WI38 (cell line): Measurements from ENCODE around the gene BICDL2.

ENCODE experiments used
- H3K4me3 ChIP-seq: 2 replicates; pipeline ENCODE4 v1.5.1; 2011; ENCODE audit warnings: low read depth, mild to moderate bottlenecking, control low read depth, low read length
- TF ChIP-seq, protein P1 (sequence below): IDR thresholded peaks from 2 replicates; pipeline ENCODE4 v1.5.1; 2012; ENCODE audit warnings: low read depth, mild to moderate bottlenecking, control low read depth, low read length

BICDL2 gene

DNA sequence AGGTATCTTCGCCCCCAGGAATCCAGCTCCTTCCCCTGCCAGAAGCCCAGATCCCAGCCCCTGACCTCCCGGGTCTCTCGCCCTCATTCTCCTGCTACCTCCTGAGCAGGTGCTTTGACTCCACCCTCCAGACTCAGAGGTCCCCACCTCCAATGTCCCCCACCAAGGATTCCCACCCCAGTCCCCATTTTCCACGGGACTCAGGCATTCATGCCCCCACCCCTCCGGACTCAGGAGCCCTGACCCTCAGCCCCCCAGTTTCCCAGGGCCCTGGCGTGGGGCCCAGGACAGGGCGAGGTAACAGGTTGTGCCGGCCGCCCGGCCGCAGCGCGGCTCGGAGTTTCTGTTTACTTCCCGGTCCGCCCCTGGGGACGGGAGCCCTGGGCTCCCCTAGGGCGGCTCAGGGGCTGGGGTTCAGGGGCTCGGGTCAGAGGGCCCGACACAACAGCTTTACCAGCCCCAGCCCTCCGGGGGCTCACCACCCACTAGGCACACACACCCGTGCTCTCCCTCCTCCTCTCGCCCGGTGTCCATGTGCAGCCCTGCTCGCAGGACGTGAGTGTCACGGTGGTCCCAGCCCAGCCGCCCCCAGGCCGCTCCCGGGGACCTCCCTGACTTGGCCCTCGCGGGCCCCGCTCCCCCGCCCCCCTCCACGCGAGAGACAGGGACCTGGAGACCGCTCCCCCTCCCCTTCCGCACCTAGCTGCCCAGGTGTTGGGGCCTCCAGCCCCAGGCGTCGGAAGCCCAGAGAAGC lies 595 bp downstream of the BICDL2 start:
- TF ChIP-seq, protein P1, sequence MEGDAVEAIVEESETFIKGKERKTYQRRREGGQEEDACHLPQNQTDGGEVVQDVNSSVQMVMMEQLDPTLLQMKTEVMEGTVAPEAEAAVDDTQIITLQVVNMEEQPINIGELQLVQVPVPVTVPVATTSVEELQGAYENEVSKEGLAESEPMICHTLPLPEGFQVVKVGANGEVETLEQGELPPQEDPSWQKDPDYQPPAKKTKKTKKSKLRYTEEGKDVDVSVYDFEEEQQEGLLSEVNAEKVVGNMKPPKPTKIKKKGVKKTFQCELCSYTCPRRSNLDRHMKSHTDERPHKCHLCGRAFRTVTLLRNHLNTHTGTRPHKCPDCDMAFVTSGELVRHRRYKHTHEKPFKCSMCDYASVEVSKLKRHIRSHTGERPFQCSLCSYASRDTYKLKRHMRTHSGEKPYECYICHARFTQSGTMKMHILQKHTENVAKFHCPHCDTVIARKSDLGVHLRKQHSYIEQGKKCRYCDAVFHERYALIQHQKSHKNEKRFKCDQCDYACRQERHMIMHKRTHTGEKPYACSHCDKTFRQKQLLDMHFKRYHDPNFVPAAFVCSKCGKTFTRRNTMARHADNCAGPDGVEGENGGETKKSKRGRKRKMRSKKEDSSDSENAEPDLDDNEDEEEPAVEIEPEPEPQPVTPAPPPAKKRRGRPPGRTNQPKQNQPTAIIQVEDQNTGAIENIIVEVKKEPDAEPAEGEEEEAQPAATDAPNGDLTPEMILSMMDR, result no peak

DNA sequence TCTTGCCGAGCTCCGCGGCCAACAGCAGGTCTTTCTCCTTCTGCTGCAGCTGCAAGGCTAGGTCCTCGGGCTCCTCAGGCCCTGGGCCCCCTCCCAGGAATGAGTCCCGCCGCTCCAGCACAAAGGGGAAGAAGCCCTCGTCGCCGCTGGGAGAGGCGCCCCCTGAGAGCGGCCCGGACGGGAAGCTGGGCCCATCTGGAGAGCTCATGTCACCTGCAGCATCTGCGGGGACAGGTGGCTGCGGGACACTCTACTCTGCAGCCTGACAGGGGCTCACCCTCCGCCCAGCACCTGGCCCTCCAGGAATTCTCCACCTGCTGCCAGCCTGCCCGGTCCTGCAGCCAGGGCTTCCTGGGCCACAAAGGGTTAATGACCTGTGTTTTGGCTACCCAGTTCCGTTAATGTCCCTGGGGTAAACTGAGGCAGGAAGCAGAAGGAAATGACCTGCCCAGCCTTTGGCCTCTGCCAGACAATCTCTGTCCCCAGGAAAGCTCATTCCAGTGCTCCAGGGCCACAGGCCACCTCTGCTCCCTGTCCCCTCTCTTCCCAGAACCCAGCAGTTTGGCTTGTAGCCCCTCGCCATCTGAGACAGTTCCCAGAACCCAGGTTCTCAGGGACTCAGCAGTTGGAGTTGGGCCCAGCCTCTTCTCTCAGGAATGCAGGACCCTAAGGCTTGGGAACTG lies 1.3 kb downstream of the BICDL2 start:
- H3K4me3 ChIP-seq, result no peak overlapping the region
- TF ChIP-seq, protein P1, result no peak

More for the DNA sequence above, 595 bp downstream of the BICDL2 start:
- no peak overlapping the region for H3K4me3 ChIP-seq

DNA sequence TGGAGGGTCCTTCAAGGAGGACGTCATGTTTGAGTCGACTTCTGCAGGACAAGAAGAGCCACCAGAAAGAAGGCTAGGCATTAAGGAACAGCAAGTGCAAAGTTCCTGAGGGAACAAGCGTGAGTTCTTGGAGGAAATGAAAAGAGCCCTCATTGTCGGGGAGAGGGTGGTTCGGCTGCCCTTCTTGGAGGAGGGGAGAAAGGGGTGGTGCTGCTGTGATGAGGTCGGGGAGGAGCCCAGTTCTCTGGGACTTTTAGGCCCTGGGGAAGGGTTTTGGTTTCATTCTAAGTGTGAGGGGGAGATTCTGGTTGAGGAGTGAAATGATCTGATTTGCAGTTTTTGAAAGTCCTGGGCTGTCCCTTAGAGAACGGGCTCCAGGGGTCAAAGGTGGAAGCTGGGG lies 4.1 kb downstream of the BICDL2 start:
- TF ChIP-seq, protein P1, result no peak
- no peak overlapping the region for H3K4me3 ChIP-seq

DNA sequence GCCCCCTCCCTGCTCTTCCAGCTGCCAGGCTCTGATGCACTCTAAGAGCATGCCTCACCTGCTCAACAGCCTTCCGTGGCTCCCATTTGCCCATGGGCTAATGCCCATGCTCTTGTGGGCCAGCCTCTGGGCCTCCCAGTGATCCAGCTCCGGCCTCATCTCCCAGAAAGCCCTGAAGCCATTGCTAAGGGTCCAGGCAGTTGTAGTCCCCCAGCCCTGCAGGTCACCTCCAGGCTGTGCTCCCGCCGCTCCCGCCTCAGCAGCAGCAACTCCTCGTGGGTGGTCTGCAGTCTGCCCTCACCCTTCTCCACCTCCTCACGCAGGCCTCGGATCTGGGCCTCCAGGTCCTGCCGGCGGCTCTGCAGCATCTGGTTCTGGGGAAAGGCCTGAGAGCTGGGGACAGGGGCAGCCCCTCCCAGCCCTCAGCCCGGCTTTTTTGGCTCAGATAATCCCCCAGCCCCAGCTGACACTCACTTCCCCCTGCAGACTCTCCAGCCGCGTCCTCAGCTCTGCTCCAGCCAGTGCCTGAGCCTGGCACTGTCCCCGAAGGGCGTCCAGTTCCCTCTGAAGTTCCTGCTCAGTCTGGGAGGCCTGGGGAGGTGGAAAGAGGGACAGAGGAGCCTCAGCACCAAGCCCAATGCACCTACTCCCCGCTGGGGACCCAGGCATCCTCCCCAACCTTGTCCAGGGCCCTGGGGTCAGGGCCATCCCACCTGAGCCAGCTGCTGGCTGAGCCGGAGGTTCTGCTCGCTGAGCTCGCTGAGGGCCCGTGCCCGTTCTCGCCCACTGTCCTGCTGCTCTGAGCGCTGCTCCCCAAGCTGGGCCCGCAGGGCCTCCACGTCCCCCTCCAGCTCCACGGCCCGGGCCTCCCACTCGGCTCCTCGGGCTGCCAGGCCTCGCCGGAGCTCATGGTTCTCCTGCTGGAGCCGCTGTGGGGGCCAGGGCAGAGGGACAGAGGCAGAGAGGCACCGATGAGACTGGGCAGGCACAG lies 6.2 kb downstream of the BICDL2 start:
- H3K4me3 ChIP-seq, result no peak overlapping the region
- TF ChIP-seq, protein P1, result no peak

DNA sequence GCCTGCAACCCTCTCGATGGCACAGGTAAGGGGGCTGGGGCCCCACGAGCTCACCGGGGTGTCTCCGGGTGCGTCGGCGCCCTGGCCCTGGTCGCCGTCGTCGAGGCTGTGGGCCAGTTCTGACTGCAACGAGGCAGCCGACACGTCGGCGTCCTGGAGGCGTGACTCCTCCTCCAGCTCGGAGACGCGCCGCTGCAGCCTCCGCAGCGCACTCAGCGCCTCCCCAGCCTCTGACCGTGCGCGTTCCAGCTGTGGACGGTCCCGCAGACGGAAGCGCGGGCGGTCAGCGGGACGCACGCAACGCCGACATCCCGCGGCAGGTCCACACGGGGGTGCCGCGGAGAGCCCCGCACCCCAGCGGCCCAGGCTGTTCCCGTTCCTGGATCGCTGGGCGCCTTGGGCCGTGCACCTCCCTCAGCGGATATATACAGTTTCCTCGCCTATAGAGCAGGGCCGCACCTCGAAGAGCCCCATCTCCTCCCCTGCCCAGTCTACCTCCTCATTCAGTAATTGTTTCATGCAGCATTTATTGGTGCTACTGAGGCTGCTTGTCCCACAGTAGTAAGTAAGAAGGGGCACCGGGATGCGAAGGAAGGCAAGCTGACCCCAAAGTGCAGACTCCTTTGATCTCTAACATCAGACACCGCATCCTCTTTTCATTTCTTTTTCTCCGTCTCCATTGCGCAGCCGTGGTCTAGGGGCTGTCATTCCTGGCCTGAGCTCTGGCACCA lies 7.1 kb downstream of the BICDL2 start:
- TF ChIP-seq, protein P1, result no peak
- no peak overlapping the region for H3K4me3 ChIP-seq

DNA sequence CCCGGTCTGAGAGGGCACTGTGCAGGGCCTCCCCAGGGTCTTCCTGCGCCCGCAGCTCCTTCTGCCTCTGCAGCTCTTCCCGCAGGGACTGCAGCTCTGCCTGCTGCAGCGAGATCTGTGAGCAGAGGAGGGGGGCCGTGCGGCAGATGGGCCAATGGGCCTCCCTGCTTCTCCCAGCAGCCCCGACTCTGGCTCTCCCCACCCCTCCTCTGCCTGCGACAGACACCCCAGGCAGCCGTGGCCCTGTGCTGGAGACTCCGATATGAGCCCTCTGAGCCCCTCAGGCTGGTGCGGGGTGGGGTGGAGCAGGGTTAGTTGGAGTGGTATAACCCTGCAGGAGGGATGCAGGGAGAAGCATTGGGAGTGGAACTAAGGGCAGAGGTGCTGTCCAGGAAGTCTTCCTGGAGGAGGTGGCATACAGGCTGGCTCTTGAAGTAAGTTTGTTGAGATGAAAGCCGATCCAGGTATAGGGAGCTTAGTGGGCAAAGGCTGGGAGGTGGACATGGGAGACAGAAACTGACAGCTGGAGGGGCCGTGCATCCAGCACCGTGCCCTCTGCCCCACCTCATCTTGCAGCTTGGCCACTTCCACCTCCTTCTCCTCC lies 7.9 kb downstream of the BICDL2 start:
- TF ChIP-seq, protein P1, result no peak
- H3K4me3 ChIP-seq, result no peak overlapping the region
